ENCODE data around the gene PKIB.

The PKIB gene

DNA sequence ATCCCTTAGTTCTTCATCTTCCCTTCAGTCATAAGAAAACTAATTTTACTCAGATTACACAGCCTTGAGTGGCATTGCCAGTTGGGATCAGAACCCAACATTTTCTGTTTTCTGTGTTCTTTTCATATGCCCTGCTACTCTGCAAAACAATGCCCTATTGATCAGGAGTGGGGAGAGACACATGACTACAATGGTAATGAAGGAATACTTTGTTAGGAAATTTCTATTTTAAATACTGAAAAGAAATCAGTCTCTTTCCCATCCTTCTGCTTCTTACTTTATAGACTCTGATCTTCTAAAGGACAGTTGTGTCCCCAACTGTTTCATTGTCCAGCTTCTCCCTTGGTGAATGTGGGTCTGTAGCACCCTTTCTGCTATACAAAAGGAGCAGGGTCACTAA lies 5.5 kb upstream of the PKIB start:
- no peak for DNase-seq (ENCODE audit: low read depth)
- no peak overlapping the region for H3K4me3 ChIP-seq (ENCODE audit: low read depth, low read length)
- TF ChIP-seq, protein P1, sequence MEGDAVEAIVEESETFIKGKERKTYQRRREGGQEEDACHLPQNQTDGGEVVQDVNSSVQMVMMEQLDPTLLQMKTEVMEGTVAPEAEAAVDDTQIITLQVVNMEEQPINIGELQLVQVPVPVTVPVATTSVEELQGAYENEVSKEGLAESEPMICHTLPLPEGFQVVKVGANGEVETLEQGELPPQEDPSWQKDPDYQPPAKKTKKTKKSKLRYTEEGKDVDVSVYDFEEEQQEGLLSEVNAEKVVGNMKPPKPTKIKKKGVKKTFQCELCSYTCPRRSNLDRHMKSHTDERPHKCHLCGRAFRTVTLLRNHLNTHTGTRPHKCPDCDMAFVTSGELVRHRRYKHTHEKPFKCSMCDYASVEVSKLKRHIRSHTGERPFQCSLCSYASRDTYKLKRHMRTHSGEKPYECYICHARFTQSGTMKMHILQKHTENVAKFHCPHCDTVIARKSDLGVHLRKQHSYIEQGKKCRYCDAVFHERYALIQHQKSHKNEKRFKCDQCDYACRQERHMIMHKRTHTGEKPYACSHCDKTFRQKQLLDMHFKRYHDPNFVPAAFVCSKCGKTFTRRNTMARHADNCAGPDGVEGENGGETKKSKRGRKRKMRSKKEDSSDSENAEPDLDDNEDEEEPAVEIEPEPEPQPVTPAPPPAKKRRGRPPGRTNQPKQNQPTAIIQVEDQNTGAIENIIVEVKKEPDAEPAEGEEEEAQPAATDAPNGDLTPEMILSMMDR (IDR thresholded peaks at IDR 0.05; ENCODE audit: low read depth, low read length, missing control alignments): no peak

DNA sequence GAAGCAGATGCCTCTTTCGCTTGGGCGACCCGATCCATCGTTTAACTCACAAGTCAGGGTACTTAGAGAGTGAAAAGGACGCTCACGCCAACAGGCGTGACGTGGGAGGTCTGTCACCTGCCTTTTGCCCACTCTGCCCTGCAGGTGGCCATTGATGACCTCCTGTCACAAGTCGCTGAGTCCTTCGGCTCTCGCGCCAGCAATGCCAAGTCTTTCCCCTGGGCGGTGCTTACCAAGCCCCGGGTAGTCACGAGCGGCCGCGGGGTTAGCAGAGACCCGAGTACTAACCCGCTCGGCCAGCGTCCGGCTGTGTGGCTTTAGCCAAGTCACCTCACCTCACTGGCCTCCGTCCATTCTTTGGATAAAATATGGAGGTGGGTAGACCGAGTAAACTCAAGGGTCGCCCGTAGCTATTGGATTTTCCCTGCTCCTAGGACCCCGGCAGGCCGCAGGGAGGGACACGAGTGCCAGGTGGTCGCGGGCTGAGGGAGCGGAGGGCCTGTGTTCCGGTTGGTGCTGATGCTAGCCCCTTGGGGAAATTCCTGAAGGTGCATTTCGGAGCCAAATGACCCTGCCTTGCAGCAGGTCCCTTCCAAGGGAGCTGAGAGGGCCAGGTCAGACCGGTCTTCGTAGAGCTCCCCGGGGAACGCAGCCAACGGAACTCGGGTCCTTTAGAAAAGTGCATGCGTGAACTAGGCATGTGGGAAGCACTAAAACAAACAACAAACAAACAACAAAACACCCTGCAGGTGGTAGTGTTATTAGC lies 668 bp downstream of the PKIB start:
- H3K4me3 ChIP-seq (ENCODE audit: low read depth, low read length): peak overlapping the region; percentile 36
- DNase-seq (ENCODE audit: low read depth): no peak
- TF ChIP-seq, protein P1 (IDR thresholded peaks at IDR 0.05; ENCODE audit: low read depth, low read length, missing control alignments): no peak

DNA sequence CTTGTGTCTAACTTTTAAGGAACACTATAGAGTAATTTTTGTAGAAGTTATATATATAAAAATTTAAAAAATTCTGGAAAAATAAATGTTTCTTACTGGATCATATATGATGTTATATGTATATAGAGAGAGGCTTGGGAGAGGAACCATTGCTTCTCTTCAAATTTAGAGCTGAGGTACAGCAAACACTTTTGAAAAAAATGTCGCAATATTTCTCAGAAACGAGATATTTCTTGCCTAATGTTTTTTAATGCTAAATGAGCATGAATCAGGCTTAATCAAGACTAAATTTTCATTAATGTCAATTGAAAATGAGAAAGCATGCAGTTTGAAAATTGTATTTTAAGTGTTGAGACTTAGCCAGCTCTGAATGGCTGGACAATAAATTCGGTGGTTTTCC lies 2.6 kb downstream of the PKIB start:
- no peak for DNase-seq (ENCODE audit: low read depth)
- TF ChIP-seq, protein P1 (IDR thresholded peaks at IDR 0.05; ENCODE audit: low read depth, low read length, missing control alignments): no peak
- no peak overlapping the region for H3K4me3 ChIP-seq (ENCODE audit: low read depth, low read length)

DNA sequence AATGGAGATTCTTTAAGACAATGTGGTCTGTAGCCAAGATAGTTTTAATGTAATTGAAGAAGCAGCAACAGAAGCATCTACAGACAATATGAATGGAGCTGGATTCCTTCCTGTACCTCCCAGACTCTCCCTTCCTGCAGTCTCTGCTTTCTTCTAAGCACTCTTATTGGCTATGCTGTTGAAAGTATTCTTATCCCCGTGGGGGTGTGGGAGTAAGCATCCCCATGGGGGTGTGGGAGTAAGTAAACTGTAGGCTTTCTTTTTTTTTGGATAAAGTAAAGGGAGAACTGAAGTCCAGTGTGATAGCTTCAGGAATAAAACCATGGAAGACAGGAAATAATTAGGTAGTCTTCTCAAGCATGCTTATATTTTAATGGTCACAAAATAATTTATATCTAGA lies 4.1 kb downstream of the PKIB start:
- no peak for DNase-seq (ENCODE audit: low read depth)
- TF ChIP-seq, protein P1 (IDR thresholded peaks at IDR 0.05; ENCODE audit: low read depth, low read length, missing control alignments): no peak
- H3K4me3 ChIP-seq (ENCODE audit: low read depth, low read length): no peak overlapping the region

DNA sequence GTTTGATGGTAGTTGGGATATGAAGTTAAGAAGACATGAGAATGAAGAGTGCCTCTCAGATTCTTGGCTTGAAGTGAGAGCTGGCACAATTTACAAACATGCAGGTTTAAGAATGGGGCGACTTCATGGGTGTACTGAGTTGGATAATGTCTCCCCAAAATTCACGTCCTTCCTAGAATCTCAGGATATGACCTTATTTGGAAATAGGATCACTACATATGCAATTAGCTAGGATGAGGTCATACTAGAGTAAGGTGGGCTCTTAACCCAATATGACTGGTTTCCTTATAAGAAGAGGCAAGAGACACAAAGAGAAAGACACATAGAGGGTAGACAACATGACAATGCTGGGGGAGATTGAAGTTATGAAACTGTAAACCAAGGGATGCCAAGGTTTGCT lies 5.2 kb downstream of the PKIB start:
- TF ChIP-seq, protein P1 (IDR thresholded peaks at IDR 0.05; ENCODE audit: low read depth, low read length, missing control alignments): no peak
- H3K4me3 ChIP-seq (ENCODE audit: low read depth, low read length): no peak overlapping the region
- DNase-seq (ENCODE audit: low read depth): no peak

DNA sequence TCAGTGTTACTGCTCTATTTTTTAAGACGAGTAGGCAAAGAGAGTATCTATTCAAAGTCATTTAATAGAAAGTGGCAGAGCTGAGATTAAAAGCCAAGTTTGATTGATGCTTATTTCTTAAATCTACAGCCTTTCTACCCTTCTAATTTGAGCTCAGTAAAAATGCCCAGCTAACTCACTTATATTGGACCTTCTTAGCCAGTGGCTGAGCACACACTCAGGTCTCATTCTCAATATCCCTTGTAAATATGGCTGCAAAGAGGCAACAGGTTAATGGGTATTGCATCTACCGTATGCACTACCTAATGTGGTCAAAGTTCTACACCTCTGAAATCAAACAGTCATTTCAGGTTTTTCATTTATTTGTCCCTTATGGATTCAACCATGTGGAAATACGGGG lies 6.7 kb downstream of the PKIB start:
- no peak overlapping the region for H3K4me3 ChIP-seq (ENCODE audit: low read depth, low read length)
- DNase-seq (ENCODE audit: low read depth): no peak
- TF ChIP-seq, protein P1 (IDR thresholded peaks at IDR 0.05; ENCODE audit: low read depth, low read length, missing control alignments): no peak

DNA sequence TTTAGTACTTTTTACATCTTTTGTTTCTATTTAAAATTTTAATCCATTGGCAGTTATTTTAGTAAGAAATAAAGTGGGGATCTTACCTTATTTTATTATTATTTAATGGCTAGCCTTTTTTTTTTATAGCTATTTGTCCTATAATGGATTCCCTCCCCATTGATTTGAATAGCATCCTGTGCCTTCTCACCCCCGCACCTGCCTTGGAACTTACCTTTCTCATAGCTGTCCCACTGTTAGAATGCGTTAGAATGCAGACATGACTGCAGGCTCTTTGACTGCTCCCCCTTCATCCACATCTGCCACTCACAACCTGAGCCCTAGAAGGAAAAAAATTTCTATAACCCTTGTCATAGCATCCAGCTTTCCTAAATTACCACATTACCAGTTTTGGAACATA lies 9.1 kb downstream of the PKIB start:
- DNase-seq (ENCODE audit: low read depth): no peak
- TF ChIP-seq, protein P1 (IDR thresholded peaks at IDR 0.05; ENCODE audit: low read depth, low read length, missing control alignments): no peak
- no peak overlapping the region for H3K4me3 ChIP-seq (ENCODE audit: low read depth, low read length)

Measured in GM12864 (cell line).